SK-N-SH treated with all-trans-retinoic acid at 6 μM for 48 hours (cell line): ENCODE measurements around the gene TUT7.

Experiments
- ATAC-seq: fragments of 200-7000 bp; cut with Tn5 transposase; 3 replicates; pipeline ENCODE4 v1.9.1; 2020; ENCODE audit warnings: mild to moderate bottlenecking, moderate library complexity
- ARNTL ChIP-seq: fragments of 450-650 bp; formaldehyde crosslinking; IDR thresholded peaks from 2 replicates; pipeline ENCODE4 v1.5.0; 2020; ENCODE audit warnings: low read depth, mild to moderate bottlenecking, moderate library complexity, borderline replicate concordance
- ESRRG ChIP-seq: fragments of 250-450 bp; sonication (Bioruptor Pico); IDR thresholded peaks from 2 replicates; pipeline ENCODE4 v1.6.1; 2021; ENCODE audit warnings: mild to moderate bottlenecking
- PPARA ChIP-seq: fragments of 250-450 bp; sonication (Bioruptor Pico); IDR thresholded peaks from 2 replicates; pipeline ENCODE4 v1.5.0; 2020; ENCODE audit warnings: mild to moderate bottlenecking, borderline replicate concordance
- RARB ChIP-seq: fragments of 250-450 bp; sonication (Bioruptor Pico); IDR thresholded peaks from 2 replicates; pipeline ENCODE4 v1.8.0; 2021; ENCODE audit warnings: mild to moderate bottlenecking, moderate library complexity
- SNAI2 ChIP-seq: fragments of 250-450 bp; sonication (Bioruptor Pico); IDR thresholded peaks from 2 replicates; pipeline ENCODE4 v1.5.0; 2020; ENCODE audit warnings: mild to moderate bottlenecking, moderate library complexity
- TCF4 ChIP-seq: fragments of 250-450 bp; sonication (Bioruptor Pico); IDR thresholded peaks from 2 replicates; pipeline ENCODE4 v1.8.0; 2021; ENCODE audit warnings: mild to moderate bottlenecking, moderate library complexity, borderline replicate concordance
- TOX ChIP-seq: fragments of 250-450 bp; sonication (Bioruptor Pico); IDR thresholded peaks from 2 replicates; pipeline ENCODE4 v1.8.0; 2021; ENCODE audit warnings: mild to moderate bottlenecking, moderate library complexity, borderline replicate concordance
- ZC3H10 ChIP-seq: fragments of 250-450 bp; sonication (Bioruptor Pico); IDR thresholded peaks from 2 replicates; pipeline ENCODE4 v1.5.1; 2021; ENCODE audit warnings: mild to moderate bottlenecking, moderate library complexity
- ZFP3 ChIP-seq: fragments of 250-450 bp; sonication (Bioruptor Pico); IDR thresholded peaks from 2 replicates; pipeline ENCODE4 v1.5.0; 2020; ENCODE audit warnings: mild to moderate bottlenecking, moderate library complexity
- ZFP30 ChIP-seq: fragments of 450-650 bp; formaldehyde crosslinking; IDR thresholded peaks from 2 replicates; pipeline ENCODE4 v1.5.0; 2022; ENCODE audit warnings: mild to moderate bottlenecking, moderate library complexity
- ZNF565 ChIP-seq: fragments of 450-650 bp; formaldehyde crosslinking; conservative IDR thresholded peaks from 2 replicates; pipeline ENCODE4 v1.5.0; 2020; ENCODE audit warnings: low read depth, mild to moderate bottlenecking, moderate library complexity
- ZNF70 ChIP-seq: fragments of 450-650 bp; formaldehyde crosslinking; IDR thresholded peaks from 2 replicates; pipeline ENCODE4 v1.5.0; 2020; ENCODE audit warnings: mild to moderate bottlenecking, moderate library complexity
- TF ChIP-seq, protein P1 (sequence below): fragments of 250-450 bp; sonication (Bioruptor Pico); IDR thresholded peaks from 2 replicates; pipeline ENCODE4 v1.8.0; 2020; ENCODE audit warnings: mild to moderate bottlenecking, moderate library complexity, borderline replicate concordance
- TF ChIP-seq, protein P2 (sequence below): fragments of 250-450 bp; sonication (Bioruptor Pico); IDR thresholded peaks from 2 replicates; pipeline ENCODE4 v1.5.0; 2020; ENCODE audit warnings: mild to moderate bottlenecking, moderate library complexity
- TF ChIP-seq, protein P3 (sequence below): fragments of 250-450 bp; sonication (Bioruptor Pico); IDR thresholded peaks from 2 replicates; pipeline ENCODE4 v1.8.0; 2021; ENCODE audit warnings: low read depth, mild to moderate bottlenecking, moderate library complexity, borderline replicate concordance
- TF ChIP-seq, protein P4 (sequence below): fragments of 250-450 bp; sonication (Bioruptor Pico); IDR thresholded peaks from 2 replicates; pipeline ENCODE4 v1.5.1; 2020; ENCODE audit warnings: low read depth, mild to moderate bottlenecking, moderate library complexity

Gene TUT7

DNA sequence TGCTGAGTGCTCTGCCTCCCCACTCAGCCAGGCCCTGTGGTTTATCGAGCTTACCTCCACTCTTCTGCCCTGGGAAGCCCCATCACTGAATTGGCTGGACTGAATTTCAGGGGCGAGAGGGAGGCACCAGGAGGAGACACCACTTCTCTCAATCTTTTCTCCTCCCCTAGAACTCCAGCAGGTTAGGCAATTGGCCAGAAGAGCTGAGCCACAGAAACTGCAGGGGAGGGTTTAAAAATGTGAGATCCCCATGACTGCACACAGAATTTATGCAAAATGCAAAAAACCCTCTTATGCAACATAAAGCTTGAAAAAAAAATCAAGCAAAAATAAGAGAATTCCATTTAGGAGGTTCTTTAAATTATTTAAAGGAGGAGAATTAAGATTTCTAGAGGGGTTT is 29.9 kb downstream of the TUT7 start (continued):
- TF ChIP-seq, protein P1, sequence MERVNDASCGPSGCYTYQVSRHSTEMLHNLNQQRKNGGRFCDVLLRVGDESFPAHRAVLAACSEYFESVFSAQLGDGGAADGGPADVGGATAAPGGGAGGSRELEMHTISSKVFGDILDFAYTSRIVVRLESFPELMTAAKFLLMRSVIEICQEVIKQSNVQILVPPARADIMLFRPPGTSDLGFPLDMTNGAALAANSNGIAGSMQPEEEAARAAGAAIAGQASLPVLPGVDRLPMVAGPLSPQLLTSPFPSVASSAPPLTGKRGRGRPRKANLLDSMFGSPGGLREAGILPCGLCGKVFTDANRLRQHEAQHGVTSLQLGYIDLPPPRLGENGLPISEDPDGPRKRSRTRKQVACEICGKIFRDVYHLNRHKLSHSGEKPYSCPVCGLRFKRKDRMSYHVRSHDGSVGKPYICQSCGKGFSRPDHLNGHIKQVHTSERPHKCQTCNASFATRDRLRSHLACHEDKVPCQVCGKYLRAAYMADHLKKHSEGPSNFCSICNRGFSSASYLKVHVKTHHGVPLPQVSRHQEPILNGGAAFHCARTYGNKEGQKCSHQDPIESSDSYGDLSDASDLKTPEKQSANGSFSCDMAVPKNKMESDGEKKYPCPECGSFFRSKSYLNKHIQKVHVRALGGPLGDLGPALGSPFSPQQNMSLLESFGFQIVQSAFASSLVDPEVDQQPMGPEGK: no peak
- TF ChIP-seq, protein P2, sequence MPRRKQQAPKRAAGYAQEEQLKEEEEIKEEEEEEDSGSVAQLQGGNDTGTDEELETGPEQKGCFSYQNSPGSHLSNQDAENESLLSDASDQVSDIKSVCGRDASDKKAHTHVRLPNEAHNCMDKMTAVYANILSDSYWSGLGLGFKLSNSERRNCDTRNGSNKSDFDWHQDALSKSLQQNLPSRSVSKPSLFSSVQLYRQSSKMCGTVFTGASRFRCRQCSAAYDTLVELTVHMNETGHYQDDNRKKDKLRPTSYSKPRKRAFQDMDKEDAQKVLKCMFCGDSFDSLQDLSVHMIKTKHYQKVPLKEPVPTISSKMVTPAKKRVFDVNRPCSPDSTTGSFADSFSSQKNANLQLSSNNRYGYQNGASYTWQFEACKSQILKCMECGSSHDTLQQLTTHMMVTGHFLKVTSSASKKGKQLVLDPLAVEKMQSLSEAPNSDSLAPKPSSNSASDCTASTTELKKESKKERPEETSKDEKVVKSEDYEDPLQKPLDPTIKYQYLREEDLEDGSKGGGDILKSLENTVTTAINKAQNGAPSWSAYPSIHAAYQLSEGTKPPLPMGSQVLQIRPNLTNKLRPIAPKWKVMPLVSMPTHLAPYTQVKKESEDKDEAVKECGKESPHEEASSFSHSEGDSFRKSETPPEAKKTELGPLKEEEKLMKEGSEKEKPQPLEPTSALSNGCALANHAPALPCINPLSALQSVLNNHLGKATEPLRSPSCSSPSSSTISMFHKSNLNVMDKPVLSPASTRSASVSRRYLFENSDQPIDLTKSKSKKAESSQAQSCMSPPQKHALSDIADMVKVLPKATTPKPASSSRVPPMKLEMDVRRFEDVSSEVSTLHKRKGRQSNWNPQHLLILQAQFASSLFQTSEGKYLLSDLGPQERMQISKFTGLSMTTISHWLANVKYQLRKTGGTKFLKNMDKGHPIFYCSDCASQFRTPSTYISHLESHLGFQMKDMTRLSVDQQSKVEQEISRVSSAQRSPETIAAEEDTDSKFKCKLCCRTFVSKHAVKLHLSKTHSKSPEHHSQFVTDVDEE: no peak

DNA sequence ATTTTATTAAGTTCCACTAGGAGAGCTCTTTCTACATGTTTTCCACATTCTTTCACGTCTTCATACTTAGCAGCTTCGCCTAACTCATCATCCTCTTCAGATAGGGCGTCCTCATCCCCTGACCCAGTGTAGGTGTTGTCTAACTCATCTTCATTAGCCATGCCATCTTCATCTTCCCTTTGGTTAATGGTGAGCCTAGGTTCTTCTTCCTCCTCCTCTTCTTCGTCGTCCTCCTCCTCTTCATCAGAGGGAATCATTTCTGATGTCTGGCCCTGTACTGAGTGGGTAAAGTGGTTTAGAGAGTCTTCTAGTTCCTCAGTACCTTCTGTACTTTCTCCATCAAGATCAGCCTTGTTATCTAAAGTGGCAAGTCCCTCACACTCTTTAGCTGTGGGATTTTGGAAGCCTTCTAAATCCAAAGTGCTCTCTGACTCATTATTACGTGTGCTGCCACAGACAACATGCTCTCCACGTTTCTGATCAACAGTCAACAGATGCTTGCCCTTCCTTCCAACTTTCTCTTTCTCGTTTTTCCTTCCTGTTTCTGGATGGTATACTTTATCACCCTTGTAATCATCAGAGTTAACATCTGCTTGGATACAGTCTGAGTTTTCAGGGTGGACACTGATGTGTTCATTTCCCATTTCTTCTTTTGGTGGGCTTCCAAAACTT is 31.1 kb downstream of the TUT7 start:
- peak; percentile 50 for ATAC-seq

DNA sequence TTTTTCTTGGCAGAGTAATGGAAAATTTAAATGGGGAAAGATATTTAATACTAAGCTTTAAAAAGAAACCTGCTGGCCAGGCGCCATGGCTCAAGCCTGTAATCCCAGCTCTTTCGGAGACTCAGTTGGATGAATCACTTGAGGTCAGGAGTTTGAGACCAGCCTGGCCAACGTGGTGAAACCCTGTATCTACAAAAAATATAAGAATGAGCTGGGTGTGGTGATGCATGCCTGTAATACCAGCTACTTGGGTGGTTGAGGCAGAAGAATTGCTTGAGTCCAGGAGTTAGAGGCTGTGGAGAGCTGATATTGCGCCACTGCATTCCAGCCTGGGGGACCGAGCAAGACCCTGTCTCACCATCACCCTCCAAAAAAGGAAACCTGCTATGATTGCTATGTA is 32.8 kb downstream of the TUT7 start:
- peak; percentile 72 for ATAC-seq
- TF ChIP-seq, protein P3, sequence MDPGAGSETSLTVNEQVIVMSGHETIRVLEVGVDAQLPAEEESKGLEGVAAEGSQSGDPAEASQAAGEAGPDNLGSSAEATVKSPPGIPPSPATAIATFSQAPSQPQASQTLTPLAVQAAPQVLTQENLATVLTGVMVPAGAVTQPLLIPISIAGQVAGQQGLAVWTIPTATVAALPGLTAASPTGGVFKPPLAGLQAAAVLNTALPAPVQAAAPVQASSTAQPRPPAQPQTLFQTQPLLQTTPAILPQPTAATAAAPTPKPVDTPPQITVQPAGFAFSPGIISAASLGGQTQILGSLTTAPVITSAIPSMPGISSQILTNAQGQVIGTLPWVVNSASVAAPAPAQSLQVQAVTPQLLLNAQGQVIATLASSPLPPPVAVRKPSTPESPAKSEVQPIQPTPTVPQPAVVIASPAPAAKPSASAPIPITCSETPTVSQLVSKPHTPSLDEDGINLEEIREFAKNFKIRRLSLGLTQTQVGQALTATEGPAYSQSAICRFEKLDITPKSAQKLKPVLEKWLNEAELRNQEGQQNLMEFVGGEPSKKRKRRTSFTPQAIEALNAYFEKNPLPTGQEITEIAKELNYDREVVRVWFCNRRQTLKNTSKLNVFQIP (CRISPR knock-in tag): no peak
- TF ChIP-seq ZFP3 (CRISPR knock-in tag): no peak
- TF ChIP-seq ARNTL (CRISPR knock-in tag): no peak
- TF ChIP-seq ZNF70 (CRISPR knock-in tag): no peak
- no peak for TF ChIP-seq ZNF565 (CRISPR knock-in tag)
- TF ChIP-seq ZC3H10: no peak
- TF ChIP-seq, protein P2: no peak

More for the DNA sequence above, 31.1 kb downstream of the TUT7 start:
- TF ChIP-seq RARB (CRISPR knock-in tag): no peak
- TF ChIP-seq SNAI2 (CRISPR knock-in tag): no peak
- TF ChIP-seq TCF4 (CRISPR knock-in tag): no peak
- TF ChIP-seq, protein P1: no peak
- no peak for TF ChIP-seq ZFP3 (CRISPR knock-in tag)
- TF ChIP-seq ARNTL (CRISPR knock-in tag): no peak
- TF ChIP-seq, protein P4, sequence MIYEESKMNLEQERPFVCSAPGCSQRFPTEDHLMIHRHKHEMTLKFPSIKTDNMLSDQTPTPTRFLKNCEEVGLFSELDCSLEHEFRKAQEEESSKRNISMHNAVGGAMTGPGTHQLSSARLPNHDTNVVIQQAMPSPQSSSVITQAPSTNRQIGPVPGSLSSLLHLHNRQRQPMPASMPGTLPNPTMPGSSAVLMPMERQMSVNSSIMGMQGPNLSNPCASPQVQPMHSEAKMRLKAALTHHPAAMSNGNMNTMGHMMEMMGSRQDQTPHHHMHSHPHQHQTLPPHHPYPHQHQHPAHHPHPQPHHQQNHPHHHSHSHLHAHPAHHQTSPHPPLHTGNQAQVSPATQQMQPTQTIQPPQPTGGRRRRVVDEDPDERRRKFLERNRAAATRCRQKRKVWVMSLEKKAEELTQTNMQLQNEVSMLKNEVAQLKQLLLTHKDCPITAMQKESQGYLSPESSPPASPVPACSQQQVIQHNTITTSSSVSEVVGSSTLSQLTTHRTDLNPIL (CRISPR knock-in tag): no peak
- no peak for TF ChIP-seq ZNF565 (CRISPR knock-in tag)
- TF ChIP-seq ZFP30 (CRISPR knock-in tag): no peak
- TF ChIP-seq ESRRG (CRISPR knock-in tag): no peak
- TF ChIP-seq ZC3H10: no peak
- no peak for TF ChIP-seq PPARA (CRISPR knock-in tag)
- no peak for TF ChIP-seq TOX (CRISPR knock-in tag)
- TF ChIP-seq, protein P3 (CRISPR knock-in tag): no peak
- TF ChIP-seq, protein P2: no peak
